HG02759 (cell line): ENCODE data around the gene TAAR9.

ENCODE experiments used
- ATAC-seq: cut with Tn5 transposase; IDR thresholded peaks from one replicate; pipeline ENCODE4 v1.9.1; 2021; ENCODE audit warnings: mild to moderate bottlenecking, moderate library complexity; ENCODE audit not compliant: unreplicated experiment

Gene TAAR9

GRCh38 chr6:132537977-132538376, at the start of gene TAAR9:
TAAR9 (plus strand) TSS chr6:132538277; CDS start chr6:132538290, 13 bp downstream.
- ATAC-seq = no peak

GRCh38 chr6:132489376-132489775, 48.7 kb upstream of the TAAR9 start:
- no peak for ATAC-seq

- ATAC-seq = peak; percentile 50
These were observed 48.1 kb upstream of the TAAR9 start for GRCh38 chr6:132490024-132490423.

GRCh38 chr6:132490478-132491204, 47.4 kb upstream of the TAAR9 start:
- peak; percentile 57 for ATAC-seq

- no peak for ATAC-seq
These were observed 46.8 kb upstream of the TAAR9 start for GRCh38 chr6:132491303-132491702.

GRCh38 chr6:132491881-132492280, 46.2 kb upstream of the TAAR9 start:
- ATAC-seq = no peak

- peak; percentile 18 for ATAC-seq
These were observed 43.1 kb upstream of the TAAR9 start for GRCh38 chr6:132494954-132495353.

- ATAC-seq = peak; percentile 53
These were observed 42.4 kb upstream of the TAAR9 start for GRCh38 chr6:132495604-132496079.

- ATAC-seq = no peak
These were observed 41.4 kb upstream of the TAAR9 start for GRCh38 chr6:132496519-132497180.

GRCh38 chr6:132498638-132499037, 39.4 kb upstream of the TAAR9 start:
- peak; percentile 55 for ATAC-seq

GRCh38 chr6:132499757-132500156, 38.3 kb upstream of the TAAR9 start:
- ATAC-seq = no peak

- ATAC-seq = no peak
These were observed 33.3 kb upstream of the TAAR9 start for GRCh38 chr6:132504757-132505156.

GRCh38 chr6:132505158-132505557, 32.9 kb upstream of the TAAR9 start:
- ATAC-seq = peak; percentile 51

- no peak for ATAC-seq
These were observed 31.6 kb upstream of the TAAR9 start for GRCh38 chr6:132506461-132506860.

GRCh38 chr6:132506869-132507808, 30.9 kb upstream of the TAAR9 start:
- ATAC-seq = no peak

- no peak for ATAC-seq
These were observed 26.8 kb upstream of the TAAR9 start for GRCh38 chr6:132511210-132511830.

- ATAC-seq = no peak
These were observed 26.3 kb upstream of the TAAR9 start for GRCh38 chr6:132511831-132512220.

- ATAC-seq = no peak
These were observed 25.8 kb upstream of the TAAR9 start for GRCh38 chr6:132512342-132512637.

- peak; percentile 88 for ATAC-seq
These were observed 25.1 kb upstream of the TAAR9 start, which contains the start of gene STX7 for GRCh38 chr6:132512638-132513632. STX7 (minus strand) TSS chr6:132513116; CDS start chr6:132503530, 9,586 bp downstream.
